Esophagus mucosa (tissue), 1 donor: Measurements from ENCODE around the gene RAD54L. TPM values are rescaled to one million over a fixed set of nuclear protein-coding genes. Genes with fewer than 3 reads are reported as not detected.
"Not testable (repeated sequence)": the region's sequence is repeated elsewhere in the genome, so short reads cannot be mapped to it uniquely, and the experiment has no call there.

ENCODE experiments used
- ATAC-seq: fragments of 200-7000 bp; cut with Tn5 transposase; one replicate; pipeline ENCODE4 v1.9.1; 2020
- total RNA-seq: library from RNA; stranded (reverse); gene quantifications from one replicate; pipeline ENCODE4 v1.2.4, GENCODE V29; 2023
- donor health status: DM: yes; HTN: yes; CAD: no.

Gene RAD54L
- total RNA-seq, 1 donor from 2014 or later, result 5.2 TPM

- ATAC-seq, result peak; percentile 44
These were observed 41.0 kb downstream of the RAD54L start for GRCh38 chr1:46288485-46289133.

- no peak for ATAC-seq
These were observed 41.6 kb downstream of the RAD54L start for GRCh38 chr1:46289134-46289494.

DNA sequence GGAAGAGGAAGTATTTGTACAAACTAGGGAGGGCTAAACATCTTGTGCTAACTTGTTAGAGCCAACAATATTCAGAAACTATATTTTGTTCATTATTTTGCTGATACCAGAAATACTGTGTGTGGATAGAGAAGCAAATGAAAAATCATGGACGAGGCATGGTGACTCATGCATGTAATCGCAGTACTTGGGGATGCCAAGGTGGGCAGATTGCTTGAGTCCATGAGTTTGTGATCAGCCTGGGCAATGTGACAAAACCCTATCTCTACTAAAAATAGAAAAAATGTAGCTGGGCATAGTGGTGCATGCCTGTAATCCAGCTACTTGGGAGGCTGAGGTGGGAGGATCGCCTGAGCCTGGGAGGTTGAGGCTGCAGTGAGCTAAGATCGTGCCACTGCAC is 42.4 kb downstream of the RAD54L start:
- no peak for ATAC-seq

- no peak for ATAC-seq
These were observed 47.7 kb downstream of the RAD54L start for GRCh38 chr1:46295306-46295705.

- no peak for ATAC-seq
These were observed 50.8 kb downstream of the RAD54L start for GRCh38 chr1:46298387-46298786.

- no peak for ATAC-seq
These were observed 53.3 kb downstream of the RAD54L start for GRCh38 chr1:46300673-46301405.

DNA sequence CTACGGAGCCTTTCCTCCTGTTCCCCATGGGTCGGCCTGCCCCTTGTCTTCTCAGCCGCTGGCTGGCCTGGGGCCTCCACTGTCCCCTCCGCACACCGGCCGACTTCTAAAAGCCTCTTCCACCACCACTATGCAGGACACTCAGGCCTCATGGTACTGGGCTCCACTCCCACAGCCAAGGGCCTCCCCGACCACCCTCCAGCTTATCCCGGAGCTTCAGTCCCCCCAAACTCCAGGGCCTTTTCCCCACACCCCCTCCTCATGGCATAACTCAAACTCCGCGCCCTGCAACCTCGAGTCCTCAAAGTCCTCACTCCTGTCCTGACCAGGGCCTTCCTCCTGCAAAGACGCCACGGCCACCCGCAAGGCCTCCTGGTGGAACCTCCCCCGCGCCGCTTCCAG is 53.8 kb downstream of the RAD54L start:
- no peak for ATAC-seq

DNA sequence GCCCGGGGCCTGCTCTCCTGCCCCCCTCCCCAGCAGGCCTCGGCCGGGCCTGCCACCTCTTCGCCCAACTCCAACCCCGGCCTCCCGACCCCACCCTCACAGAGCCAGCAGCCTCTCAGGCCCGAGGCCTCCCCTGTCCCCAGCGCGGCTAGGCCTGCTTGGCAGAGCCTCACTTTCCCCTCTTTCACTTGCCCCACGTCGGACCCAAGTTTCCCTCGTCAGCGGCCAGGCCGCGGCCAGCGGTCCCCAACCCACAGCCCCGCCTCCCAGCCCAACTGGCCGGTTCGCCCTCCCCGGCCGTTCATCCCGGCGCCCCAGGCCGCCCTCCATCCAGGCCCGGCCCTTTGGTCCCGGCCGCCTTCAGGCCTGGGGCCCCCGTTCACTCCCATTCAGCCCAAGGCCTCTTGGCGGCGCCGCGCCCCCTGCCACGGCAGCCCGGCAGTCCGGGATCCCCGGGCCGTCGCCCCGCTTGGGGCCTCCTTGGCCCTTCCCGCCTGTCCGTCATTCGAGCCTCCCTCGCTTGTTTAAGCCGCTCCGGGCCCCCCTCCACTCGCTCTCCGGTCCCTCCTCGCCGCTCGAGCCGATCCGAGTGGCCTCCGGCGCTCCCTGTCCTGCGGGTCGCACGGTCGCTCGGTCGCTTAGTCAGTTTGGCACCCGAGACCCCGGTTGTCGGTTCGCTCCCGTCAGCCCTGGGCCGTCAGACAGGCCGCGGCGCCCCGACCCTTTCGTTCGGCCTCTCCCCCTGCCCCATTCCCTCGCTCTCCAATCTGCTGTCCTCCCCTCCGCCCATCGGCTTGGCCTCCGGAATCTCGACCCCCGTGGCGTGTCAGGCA is 54.5 kb downstream of the RAD54L start:
- ATAC-seq, result peak; percentile 19

GRCh38 chr1:46302641-46303037 is 55.1 kb downstream of the RAD54L start:
- ATAC-seq, result peak; percentile 36

DNA sequence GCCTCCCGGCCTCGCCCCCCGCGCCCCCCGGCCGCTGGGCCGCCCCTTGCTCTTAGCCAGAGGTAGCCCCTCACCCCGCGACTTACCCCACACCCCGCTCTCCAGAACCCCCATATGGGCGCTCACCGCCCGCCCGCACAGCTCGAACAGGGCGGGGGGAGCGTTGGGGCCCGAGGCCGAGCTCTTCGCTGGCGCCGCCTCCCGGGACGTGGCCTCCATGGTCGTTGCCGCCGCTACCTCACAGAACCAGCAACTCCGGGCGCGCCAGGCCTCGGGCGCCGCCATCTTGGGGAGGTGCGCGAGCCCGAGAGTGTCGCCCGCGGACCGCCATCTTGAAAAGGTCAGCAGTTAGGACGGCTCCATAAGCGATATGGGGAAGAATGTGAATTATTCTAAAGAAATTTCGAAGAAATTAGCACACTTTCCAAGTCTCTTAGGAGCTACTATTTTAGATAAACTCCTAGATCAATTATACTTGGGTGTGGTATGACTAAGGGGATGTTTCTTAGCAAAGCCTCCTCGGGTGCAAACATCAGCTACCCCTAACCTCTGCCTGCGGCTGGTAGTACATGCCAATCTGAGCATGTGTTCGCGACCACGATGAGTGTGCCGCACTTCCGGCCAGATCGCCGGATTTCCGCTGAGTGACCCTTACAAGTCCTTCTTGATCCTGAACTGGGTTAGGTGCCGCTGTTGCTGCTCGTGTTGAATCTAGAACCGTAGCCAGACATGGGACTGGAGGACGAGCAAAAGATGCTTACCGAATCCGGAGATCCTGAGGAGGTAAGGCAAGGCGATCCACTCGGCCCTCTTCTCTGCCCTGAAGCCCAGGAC is 55.7 kb downstream of the RAD54L start, which contains the start of the genes LRRC41 and UQCRH:
Gene LRRC41 (minus strand): TSS at position 579 of the 834 bp plus-strand sequence. CDS start 294 bp downstream, at position 285.
Gene UQCRH (plus strand): TSS at position 661 of the 834 bp plus-strand sequence. CDS start 69 bp downstream, at position 730.
- ATAC-seq, result peak; percentile 93

GRCh38 chr1:46303872-46304326 is 56.3 kb downstream of the RAD54L start:
- ATAC-seq, result no peak

GRCh38 chr1:46306159-46306530 is 58.6 kb downstream of the RAD54L start:
- ATAC-seq, result no peak

DNA sequence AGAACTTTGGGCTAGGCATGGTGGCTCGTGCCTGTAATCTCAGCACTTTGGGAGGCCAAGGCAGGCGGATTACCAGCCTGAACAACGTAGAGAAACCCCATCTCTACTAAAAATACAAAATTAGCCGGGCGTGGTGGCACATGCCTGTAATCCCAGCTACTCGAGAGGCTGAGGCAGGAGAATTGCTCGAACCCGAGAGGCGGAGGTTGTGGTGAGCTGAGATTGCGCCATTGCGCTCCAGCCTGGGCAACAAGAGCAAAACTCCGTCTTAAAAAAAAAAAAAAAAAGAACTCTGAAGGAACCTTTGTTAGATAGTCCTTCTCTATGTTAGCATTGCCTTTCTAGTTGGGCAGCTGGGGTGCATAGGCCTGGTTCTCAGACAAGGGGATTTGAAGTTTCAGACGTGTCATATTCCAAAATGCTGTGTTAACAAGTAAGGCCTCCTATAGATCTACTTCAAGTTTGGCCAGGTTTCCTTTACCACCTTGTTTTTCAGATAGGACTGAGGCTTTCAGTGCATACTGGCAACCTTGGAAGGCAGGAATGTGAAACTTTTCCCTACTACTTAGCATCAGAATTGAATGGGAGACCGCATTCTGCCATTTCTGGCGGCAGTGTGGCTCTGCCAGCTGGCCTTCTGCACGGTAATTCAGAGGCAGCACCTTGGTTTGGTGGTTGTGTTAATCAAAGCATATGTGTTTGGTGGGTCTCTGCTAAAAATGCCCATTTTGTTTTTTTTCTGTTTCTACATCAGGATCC is 62.0 kb downstream of the RAD54L start:
- ATAC-seq, result no peak

DNA sequence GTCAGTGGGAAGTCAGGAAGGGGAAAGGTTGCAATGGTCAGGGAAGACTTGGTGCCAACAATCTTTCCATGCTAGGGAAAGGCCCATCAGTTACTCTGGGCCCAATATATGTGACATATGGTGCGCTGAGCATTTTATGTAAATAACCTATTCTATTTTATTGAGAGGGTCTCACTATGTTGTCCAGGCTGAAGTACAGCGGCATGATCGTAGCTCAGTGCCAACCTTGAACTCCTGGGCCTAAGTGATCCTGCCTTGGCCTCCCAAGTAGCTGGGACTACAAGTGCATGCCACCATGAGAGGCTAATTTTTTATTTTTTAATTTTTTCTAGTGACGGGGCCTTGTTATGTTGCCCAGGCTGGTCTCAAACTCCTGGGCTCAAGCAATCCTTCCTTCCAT is 62.8 kb downstream of the RAD54L start:
- ATAC-seq, result no peak

DNA sequence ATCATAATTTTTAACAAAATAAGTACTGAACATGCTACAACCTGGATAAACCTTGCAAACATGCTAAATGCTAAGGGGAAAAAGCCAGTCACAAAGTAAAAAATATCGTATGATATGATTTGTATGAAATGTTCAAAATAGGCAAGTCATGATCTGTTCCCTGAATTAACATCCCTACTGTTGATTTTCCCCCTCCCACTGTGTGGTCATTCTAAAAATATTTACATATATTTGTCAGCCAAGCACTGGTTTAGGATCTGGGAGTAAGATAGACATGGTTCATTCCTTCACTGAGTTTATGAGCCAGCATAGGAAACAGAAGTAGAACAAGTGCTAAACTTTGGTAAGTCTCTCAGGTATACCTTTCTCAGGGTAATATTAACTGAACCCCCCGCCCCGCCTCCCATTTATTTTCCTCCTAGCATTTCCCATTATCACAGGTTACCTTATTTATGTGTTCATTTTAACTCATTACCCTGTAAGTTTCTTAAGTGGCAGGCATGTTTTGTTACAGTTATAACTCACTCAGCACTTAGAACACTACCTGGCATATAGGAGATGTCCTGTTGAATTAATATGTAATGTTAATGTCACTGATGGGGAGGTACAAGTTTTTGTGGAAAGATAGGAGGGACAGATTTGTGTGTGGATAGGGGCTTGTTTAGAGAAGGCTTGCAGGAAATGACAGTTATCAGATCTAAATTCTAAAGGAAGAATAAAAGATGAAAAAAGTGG is 68.3 kb downstream of the RAD54L start:
- no peak for ATAC-seq

- ATAC-seq, result no peak
These were observed 69.8 kb downstream of the RAD54L start for GRCh38 chr1:46317323-46317722.

GRCh38 chr1:46319301-46319700 is 71.7 kb downstream of the RAD54L start:
- not testable (repeated sequence) for ATAC-seq

DNA sequence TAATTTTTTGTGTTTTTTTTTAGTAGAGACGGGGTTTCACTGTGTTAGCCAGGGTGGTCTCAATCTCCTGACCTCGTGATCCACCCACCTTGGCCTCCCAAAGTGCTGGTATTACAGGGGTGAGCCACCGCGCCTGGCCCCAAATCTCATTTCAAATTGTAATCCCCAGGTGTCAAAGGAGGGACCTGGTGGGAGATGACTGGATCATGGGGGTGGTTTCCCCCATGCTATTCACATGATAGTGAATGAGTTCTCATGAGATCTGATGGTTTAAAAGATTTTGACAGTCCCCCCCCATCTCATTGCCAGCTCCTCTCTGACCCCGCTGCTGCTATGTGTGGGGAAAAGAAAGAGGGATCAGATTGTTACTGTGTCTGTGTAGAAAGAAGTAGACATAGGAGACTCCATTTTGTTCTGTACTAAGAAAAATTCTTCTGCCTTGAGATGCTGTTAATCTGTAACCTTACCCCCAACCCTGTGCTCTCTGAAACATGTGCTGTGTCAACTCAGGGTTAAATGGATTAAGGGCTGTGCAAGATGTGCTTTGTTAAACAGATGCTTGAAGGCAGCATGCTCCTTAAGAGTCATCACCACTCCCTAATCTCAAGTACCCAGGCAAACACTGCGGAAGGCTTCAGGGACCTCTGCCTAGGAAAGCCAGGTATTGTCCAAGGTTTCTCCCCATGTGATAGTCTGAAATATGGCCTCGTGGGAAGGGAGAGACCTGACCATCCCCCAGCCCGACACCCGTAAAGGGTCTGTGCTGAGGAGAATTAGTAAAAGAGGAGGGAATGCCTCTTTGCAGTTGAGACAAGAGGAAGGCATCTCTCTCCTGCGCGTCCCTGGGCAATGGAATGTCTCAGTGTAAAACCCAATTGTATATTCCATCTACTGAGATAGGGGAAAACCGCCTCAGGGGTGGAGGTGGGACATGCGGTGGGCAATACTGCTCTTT is 72.7 kb downstream of the RAD54L start:
- ATAC-seq, result not testable (repeated sequence)

DNA sequence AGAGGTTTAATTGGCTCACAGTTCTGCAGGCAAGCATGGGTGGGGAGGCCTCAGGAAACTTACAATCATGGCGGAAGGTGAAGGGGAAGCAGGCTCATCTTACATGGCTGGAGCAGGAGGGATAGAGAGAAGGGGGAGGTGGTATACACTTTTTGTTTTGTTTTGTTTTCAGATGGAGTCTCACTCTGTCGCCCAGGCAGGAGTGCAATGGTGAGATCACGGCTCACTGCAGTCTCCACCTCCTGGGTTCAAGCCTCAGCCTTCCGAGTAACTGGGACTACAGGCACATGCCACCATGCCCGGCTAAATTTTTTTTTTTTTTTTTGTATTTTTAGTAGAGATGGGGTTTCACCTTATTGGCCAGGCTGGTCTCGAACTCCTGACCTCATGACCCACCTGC is 74.6 kb downstream of the RAD54L start:
- ATAC-seq, result not testable (repeated sequence)
